GM21367 (cell line): ENCODE measurements around the gene CCDC38.

ENCODE experiments used
- ATAC-seq: cut with Tn5 transposase; IDR thresholded peaks from one replicate; pipeline ENCODE4 v1.9.1; 2021; ENCODE audit not compliant: unreplicated experiment

The CCDC38 gene

GRCh38 chr12:95962222-95962621 lies 19.8 kb upstream of the CCDC38 start:
- no peak for ATAC-seq

GRCh38 chr12:95960241-95960640 lies 17.8 kb upstream of the CCDC38 start:
- ATAC-seq = no peak

- ATAC-seq = no peak
These were observed 16.7 kb upstream of the CCDC38 start for GRCh38 chr12:95959107-95959506.

GRCh38 chr12:95956557-95957145 lies 14.2 kb upstream of the CCDC38 start:
- no peak for ATAC-seq

GRCh38 chr12:95955549-95956159 lies 13.2 kb upstream of the CCDC38 start:
- no peak for ATAC-seq

- ATAC-seq = no peak
These were observed 10.6 kb upstream of the CCDC38 start for GRCh38 chr12:95953000-95953399.

- ATAC-seq = no peak
These were observed 9.1 kb upstream of the CCDC38 start for GRCh38 chr12:95951515-95951914.

GRCh38 chr12:95949477-95950206 lies 7.2 kb upstream of the CCDC38 start:
- ATAC-seq = no peak

GRCh38 chr12:95944108-95944704 lies 1.8 kb upstream of the CCDC38 start:
- ATAC-seq = no peak

- ATAC-seq = peak; percentile 58
These were observed 972 bp upstream of the CCDC38 start, which contains the start of gene AMDHD1 for GRCh38 chr12:95943330-95943842. TSS of gene AMDHD1 (plus strand) at chr12:95943331. CDS start at chr12:95943399, 68 bp downstream.

GRCh38 chr12:95942101-95942523 lies 302 bp downstream of the CCDC38 start:
- no peak for ATAC-seq

- no peak for ATAC-seq
These were observed 1.9 kb downstream of the CCDC38 start for GRCh38 chr12:95940514-95940913.

- ATAC-seq = no peak
These were observed 20.2 kb downstream of the CCDC38 start for GRCh38 chr12:95922231-95922630.

GRCh38 chr12:95919110-95919509 lies 23.3 kb downstream of the CCDC38 start:
- no peak for ATAC-seq

GRCh38 chr12:95918194-95918993 lies 24.0 kb downstream of the CCDC38 start:
- peak; percentile 85 for ATAC-seq

- no peak for ATAC-seq
These were observed 32.5 kb downstream of the CCDC38 start for GRCh38 chr12:95909871-95910270.

GRCh38 chr12:95908573-95908972 lies 33.8 kb downstream of the CCDC38 start:
- ATAC-seq = no peak

- ATAC-seq = no peak
These were observed 44.3 kb downstream of the CCDC38 start for GRCh38 chr12:95898081-95898480.

GRCh38 chr12:95896846-95897245 lies 45.6 kb downstream of the CCDC38 start:
- ATAC-seq = no peak

- no peak for ATAC-seq
These were observed 51.5 kb downstream of the CCDC38 start for GRCh38 chr12:95890958-95891357.

- ATAC-seq = no peak
These were observed 55.1 kb downstream of the CCDC38 start for GRCh38 chr12:95887311-95887710.
